Central memory CD8-positive, alpha-beta T cell (primary cell): Measurements from ENCODE around the gene KCNA3.

Experiments used
- ATAC-seq: fragments of 150-1000 bp; cut with Tn5 transposase; replicated peaks from 2 replicates; pipeline ENCODE4 v1.10.0; 2022; ENCODE audit warnings: mild to moderate bottlenecking, moderate FRiP score, moderate number of reproducible peaks; ENCODE audit not compliant: poor library complexity, severe bottlenecking; ENCODE audit errors: extremely low read depth
- DNase-seq, 2 donors: peaks; one replicate each; pipeline ENCODE4 v3.0.0; 2021; ENCODE audit warnings: low spot score in 2 of 2
- H3K27ac Mint-ChIP-seq: one replicate; pipeline ENCODE4 v1.8.0; 2022; ENCODE audit warnings: low read depth, mild to moderate bottlenecking, moderate library complexity, mixed read lengths
- H3K27me3 Mint-ChIP-seq: one replicate; pipeline ENCODE4 v1.8.0; 2022; ENCODE audit warnings: mixed read lengths
- H3K36me3 Mint-ChIP-seq: one replicate; pipeline ENCODE4 v1.8.0; 2022; ENCODE audit warnings: mild to moderate bottlenecking, moderate library complexity, mixed read lengths; ENCODE audit not compliant: insufficient read depth
- H3K4me1 Mint-ChIP-seq: one replicate; pipeline ENCODE4 v1.8.0; 2022; ENCODE audit warnings: mixed read lengths
- H3K4me3 Mint-ChIP-seq: one replicate; pipeline ENCODE4 v1.8.0; 2022; ENCODE audit warnings: mild to moderate bottlenecking, moderate library complexity, mixed read lengths
- H3K9me3 Mint-ChIP-seq: one replicate; pipeline ENCODE4 v1.8.0; 2022; ENCODE audit warnings: mixed read lengths

KCNA3 gene

GRCh38 chr1:110697606-110698005 lies 22.9 kb upstream of the KCNA3 start:
- Mint-ChIP-seq H3K36me3 (no peaks in the 10 kb centered on the region), H3K9me3 (no peaks in the 10 kb centered on the region), H3K4me3 (no peak overlapping the region), H3K27ac (no peak overlapping the region), H3K4me1 (no peaks in the 10 kb centered on the region), H3K27me3 (no peaks in the 10 kb centered on the region)
- no peak for ATAC-seq
- DNase-seq = no peak

DNA sequence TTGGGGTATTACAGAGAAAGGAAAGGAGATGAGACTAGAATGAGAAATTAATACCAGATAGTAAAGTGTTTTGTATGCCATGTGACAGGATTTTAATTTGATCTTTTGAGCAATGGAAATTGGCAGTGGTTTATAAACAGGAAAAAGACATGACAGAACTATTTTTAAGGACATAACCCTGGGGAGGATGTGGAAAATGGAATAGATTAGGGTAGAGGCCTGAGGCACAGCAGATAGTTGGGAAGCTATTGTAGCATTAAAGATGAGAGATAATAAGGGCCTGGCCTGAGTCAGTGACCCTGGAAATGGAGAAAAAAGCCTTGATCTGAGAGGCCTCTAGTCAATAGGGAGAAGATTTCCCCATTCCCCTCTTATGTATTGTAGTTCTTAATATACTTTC lies 22.1 kb upstream of the KCNA3 start:
- no peaks in the 10 kb centered on the region for H3K9me3 Mint-ChIP-seq
- H3K27me3 Mint-ChIP-seq = no peaks in the 10 kb centered on the region
- ATAC-seq (no peak), DNase-seq (no peak)
- H3K27ac Mint-ChIP-seq = no peak overlapping the region
- H3K4me3 Mint-ChIP-seq = no peak overlapping the region
- no peaks in the 10 kb centered on the region for H3K4me1 Mint-ChIP-seq
- H3K36me3 Mint-ChIP-seq = no peaks in the 10 kb centered on the region

- Mint-ChIP-seq H3K4me3 (no peak overlapping the region), H3K27me3 (no peaks in the 10 kb centered on the region), H3K27ac (no peak overlapping the region), H3K36me3 (peaks cover 4% of the 10 kb centered on the region), H3K9me3 (no peaks in the 10 kb centered on the region), H3K4me1 (peaks cover 5% of the 10 kb centered on the region)
- ATAC-seq = no peak
- DNase-seq = no peak
Observed at GRCh38 chr1:110690709-110691365, 16.1 kb upstream of the KCNA3 start.

GRCh38 chr1:110689868-110690267 lies 15.1 kb upstream of the KCNA3 start:
- Mint-ChIP-seq H3K4me3 (no peak overlapping the region), H3K36me3 (peaks cover 4% of the 10 kb centered on the region), H3K4me1 (peaks cover 5% of the 10 kb centered on the region), H3K27me3 (no peaks in the 10 kb centered on the region), H3K27ac (no peak overlapping the region), H3K9me3 (no peaks in the 10 kb centered on the region)
- no peak for ATAC-seq
- DNase-seq = no peak

DNA sequence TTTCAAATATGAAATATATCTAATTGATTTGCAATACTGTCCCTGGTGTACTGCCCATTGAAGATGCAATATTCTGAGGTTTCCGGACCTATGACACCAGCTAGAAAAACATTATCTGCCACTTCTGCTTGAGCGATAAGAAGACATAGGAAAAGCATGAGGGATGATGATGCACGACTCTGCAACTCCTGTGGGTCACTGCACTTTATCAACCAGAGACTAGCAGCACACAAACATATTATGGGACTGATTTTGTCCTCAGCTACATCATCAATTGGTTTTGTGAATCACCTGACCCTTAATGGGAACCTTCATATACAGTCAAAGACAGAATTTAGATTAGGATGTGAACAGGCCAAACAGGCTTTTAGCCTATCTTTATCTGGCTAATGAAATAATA lies 13.8 kb upstream of the KCNA3 start:
- H3K27ac Mint-ChIP-seq = no peak overlapping the region
- no peaks in the 10 kb centered on the region for H3K9me3 Mint-ChIP-seq
- H3K4me3 Mint-ChIP-seq = no peak overlapping the region
- H3K36me3 Mint-ChIP-seq = peaks cover 4% of the 10 kb centered on the region
- no peak for DNase-seq
- no peaks in the 10 kb centered on the region for H3K27me3 Mint-ChIP-seq
- H3K4me1 Mint-ChIP-seq = peaks cover 5% of the 10 kb centered on the region
- ATAC-seq = no peak

DNA sequence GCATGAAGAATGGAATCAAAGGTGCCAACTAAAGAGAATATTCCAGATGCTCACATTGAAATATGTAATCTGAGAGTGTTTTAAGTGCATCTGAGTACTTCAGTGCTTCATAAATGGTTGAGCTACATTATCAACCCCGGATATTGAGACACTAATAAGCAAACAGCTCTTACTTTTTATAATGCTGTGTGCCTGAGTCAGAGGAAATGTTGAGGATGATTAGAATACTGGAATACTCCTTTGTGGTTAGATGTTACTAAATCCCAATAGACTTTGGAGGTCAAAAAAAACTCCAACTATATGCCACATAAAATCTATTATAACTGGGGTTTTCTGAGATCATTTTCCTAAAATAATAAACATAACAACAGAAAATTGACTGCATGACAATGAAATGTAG lies 12.5 kb upstream of the KCNA3 start:
- ATAC-seq = no peak
- Mint-ChIP-seq H3K36me3 (peaks cover 4% of the 10 kb centered on the region), H3K4me3 (no peak overlapping the region), H3K4me1 (peaks cover 5% of the 10 kb centered on the region), H3K9me3 (no peaks in the 10 kb centered on the region), H3K27ac (no peak overlapping the region), H3K27me3 (no peaks in the 10 kb centered on the region)
- no peak for DNase-seq

DNA sequence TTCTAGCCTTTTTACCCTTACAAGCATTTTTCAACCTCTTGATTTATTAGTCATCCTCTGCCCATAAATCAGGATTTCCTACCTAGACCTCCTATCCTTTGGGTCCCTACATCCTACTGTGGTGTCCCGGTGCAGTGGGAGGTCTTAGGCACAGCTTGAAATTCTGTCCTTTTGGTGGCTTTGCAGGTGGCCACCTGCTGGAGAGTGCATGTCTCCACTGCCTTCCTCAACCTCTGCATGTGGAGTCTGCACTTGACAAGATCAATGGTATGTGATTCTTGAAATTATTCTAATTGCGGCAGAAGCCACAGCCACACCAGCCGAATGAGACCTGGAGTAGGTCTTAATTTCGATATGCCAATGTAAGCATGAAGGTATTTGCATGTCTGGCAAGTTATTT lies 11.4 kb upstream of the KCNA3 start:
- Mint-ChIP-seq H3K36me3 (peaks cover 4% of the 10 kb centered on the region), H3K27ac (no peak overlapping the region), H3K4me1 (peaks cover 5% of the 10 kb centered on the region), H3K9me3 (no peaks in the 10 kb centered on the region), H3K4me3 (no peak overlapping the region), H3K27me3 (no peaks in the 10 kb centered on the region)
- ATAC-seq (no peak), DNase-seq (no peak)

DNA sequence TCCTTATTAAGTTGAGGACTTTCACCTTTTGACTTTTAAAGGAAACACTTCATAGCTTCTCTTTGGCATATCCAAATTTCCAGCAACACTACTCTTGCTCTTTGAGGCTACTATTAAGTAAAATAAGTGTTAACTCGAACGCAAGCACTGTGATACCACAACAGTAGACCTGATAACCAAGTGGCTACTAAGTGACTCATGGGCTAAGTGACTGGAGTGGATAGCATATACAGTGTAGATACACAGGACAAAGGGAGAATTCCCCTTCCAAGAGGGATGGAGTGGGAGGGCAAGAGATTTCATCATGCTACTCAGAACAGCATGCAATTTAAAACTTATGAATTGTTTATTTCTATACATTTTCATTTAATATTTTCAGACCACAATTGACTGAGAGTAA lies 9.8 kb upstream of the KCNA3 start:
- no peak overlapping the region for H3K27ac Mint-ChIP-seq
- ATAC-seq (no peak), DNase-seq (no peak)
- peaks cover 5% of the 10 kb centered on the region for H3K36me3 Mint-ChIP-seq
- no peaks in the 10 kb centered on the region for H3K9me3 Mint-ChIP-seq
- no peak overlapping the region for H3K4me3 Mint-ChIP-seq
- no peaks in the 10 kb centered on the region for H3K27me3 Mint-ChIP-seq
- H3K4me1 Mint-ChIP-seq = peaks cover 12% of the 10 kb centered on the region

DNA sequence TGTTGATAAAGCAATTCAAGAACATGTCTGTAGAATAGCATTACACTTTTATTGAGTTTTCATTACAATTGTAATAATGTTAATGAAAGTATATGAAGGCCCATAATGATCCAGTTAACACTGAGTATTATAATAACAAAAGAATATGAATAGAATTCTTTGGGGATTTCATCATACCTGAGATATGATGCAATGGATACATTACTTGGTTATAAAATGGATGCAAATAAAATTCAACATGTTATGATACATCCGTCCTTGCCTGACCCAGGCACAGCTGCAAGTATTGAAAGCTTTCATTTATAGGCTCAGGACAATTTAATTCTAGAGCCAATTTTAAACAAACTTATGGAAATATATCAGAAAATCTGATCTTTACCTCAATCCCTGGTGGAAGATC lies 8.2 kb upstream of the KCNA3 start:
- Mint-ChIP-seq H3K4me1 (peaks cover 17% of the 10 kb centered on the region), H3K36me3 (peaks cover 5% of the 10 kb centered on the region), H3K4me3 (no peak overlapping the region), H3K27ac (no peak overlapping the region), H3K9me3 (no peaks in the 10 kb centered on the region), H3K27me3 (no peaks in the 10 kb centered on the region)
- no peak for DNase-seq
- ATAC-seq = no peak

GRCh38 chr1:110680036-110680735 lies 5.4 kb upstream of the KCNA3 start:
- Mint-ChIP-seq H3K9me3 (no peaks in the 10 kb centered on the region), H3K27ac (no peak overlapping the region), H3K4me1 (peaks cover 25% of the 10 kb centered on the region), H3K27me3 (no peaks in the 10 kb centered on the region), H3K4me3 (no peak overlapping the region), H3K36me3 (peaks cover 5% of the 10 kb centered on the region)
- no peak for ATAC-seq
- no peak for DNase-seq

- H3K4me3 Mint-ChIP-seq = no peak overlapping the region
- peaks cover 27% of the 10 kb centered on the region for H3K36me3 Mint-ChIP-seq
- H3K4me1 Mint-ChIP-seq = peaks cover 39% of the 10 kb centered on the region
- no peaks in the 10 kb centered on the region for H3K27me3 Mint-ChIP-seq
- no peaks in the 10 kb centered on the region for H3K9me3 Mint-ChIP-seq
- no peak for ATAC-seq
- no peak for DNase-seq
- no peak overlapping the region for H3K27ac Mint-ChIP-seq
Observed at GRCh38 chr1:110677526-110677925, 2.8 kb upstream of the KCNA3 start.

DNA sequence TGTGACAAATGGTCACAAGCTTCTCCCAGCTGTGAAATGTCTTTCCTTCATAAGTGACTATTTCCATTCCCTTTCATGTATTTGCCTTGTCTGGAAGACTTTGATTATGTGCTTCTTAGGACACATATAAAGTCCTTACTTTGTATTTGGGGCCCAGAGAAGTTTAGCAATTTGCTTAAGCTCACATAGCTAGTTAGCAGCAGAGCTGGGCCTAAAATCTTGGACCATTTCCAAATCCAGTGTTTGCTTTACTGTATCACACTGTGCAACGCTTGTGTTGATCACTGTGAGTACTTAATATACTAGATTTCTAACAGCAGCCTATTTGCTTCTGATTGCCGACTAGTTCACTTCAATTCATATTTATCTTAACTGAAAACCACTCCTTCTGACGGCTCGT lies 2.2 kb upstream of the KCNA3 start:
- ATAC-seq = no peak
- no peak overlapping the region for H3K4me3 Mint-ChIP-seq
- no peaks in the 10 kb centered on the region for H3K9me3 Mint-ChIP-seq
- peaks cover 32% of the 10 kb centered on the region for H3K36me3 Mint-ChIP-seq
- no peak overlapping the region for H3K27ac Mint-ChIP-seq
- peaks cover 44% of the 10 kb centered on the region for H3K4me1 Mint-ChIP-seq
- H3K27me3 Mint-ChIP-seq = no peaks in the 10 kb centered on the region
- no peak for DNase-seq

DNA sequence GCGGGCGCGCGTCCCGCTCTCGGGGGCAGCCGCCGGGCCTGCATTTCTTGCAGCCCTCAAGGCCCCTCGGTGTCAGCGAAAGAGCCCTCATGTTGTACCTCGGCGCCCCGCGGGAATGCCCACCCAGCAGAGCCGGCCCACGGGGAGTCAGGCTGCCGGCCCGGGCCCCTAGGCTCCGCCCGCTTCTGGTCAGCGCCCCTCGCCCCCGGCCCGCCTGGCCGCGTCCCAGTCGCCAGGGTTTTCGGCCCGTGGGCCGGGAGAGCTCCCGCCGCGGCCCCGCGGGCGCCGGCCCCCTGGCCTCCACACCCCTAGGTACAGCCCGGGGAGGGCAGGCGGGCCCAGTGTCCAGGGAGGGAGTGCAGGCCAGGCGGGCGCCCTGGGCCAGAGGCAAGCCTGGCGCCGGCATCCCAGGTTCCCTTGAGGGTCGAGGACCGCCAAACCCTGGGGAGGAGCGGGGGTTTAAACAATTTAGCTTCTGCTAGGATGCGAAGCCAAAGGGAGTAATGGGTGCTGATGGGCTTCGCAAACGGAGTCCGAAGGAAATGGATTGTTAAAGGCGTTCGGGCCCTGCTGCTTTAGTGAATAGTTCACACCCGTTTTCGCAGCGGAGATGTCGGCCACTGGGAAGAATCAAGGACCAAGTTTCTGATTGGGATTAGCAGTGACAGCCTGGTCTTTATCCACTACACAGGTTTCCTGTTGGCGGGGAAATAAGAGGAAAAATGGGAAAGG lies 486 bp upstream of the KCNA3 start:
- H3K4me1 Mint-ChIP-seq = peaks cover 47% of the 10 kb centered on the region

More for the DNA sequence above, 486 bp upstream of the KCNA3 start:
- Mint-ChIP-seq H3K27me3 (no peaks in the 10 kb centered on the region), H3K27ac (peak overlapping the region; percentile 100), H3K4me3 (peak overlapping the region; percentile 99), H3K9me3 (no peaks in the 10 kb centered on the region), H3K36me3 (peaks cover 38% of the 10 kb centered on the region)
- DNase-seq (no peak), ATAC-seq (no peak)
